Mesenchymal stem cell (in vitro differentiated cells and primary cell): ENCODE data around the gene DNAJC5.

ENCODE experiments used
- DNase-seq: peaks from one replicate; pipeline ENCODE4 v3.0.0-alpha.2; 2013
- H2AFZ ChIP-seq: one replicate; pipeline ENCODE4 v1.6.1; 2013; ENCODE audit warnings: low read depth, mild to moderate bottlenecking, control low read depth, inconsistent platforms, low read length, moderate library complexity
- H2AK5ac ChIP-seq: 2 replicates; pipeline ENCODE4 v1.6.1; 2013; ENCODE audit warnings: low read length, moderate library complexity, mild to moderate bottlenecking, inconsistent platforms; ENCODE audit not compliant: severe bottlenecking
- H2BK120ac ChIP-seq: one replicate; pipeline ENCODE4 v1.6.1; 2013; ENCODE audit warnings: low read depth, mild to moderate bottlenecking, inconsistent platforms, low read length, moderate library complexity
- H2BK12ac ChIP-seq, 2 experiments: one replicate each; pipeline ENCODE4 v1.6.1; 2013; ENCODE audit warnings: inconsistent platforms in 2 of 2, low read length in 2 of 2, mild to moderate bottlenecking in 2 of 2, moderate library complexity in 2 of 2, control low read depth in 1 of 2
- H2BK15ac ChIP-seq: one replicate; pipeline ENCODE4 v1.6.1; 2013; ENCODE audit warnings: mild to moderate bottlenecking, low read depth, inconsistent platforms; ENCODE audit not compliant: poor library complexity, severe bottlenecking
- H2BK5ac ChIP-seq: 2 replicates; pipeline ENCODE4 v1.6.1; 2013; ENCODE audit warnings: low read depth, mild to moderate bottlenecking, low read length, control low read depth, inconsistent platforms; ENCODE audit not compliant: poor library complexity, severe bottlenecking
- H3K14ac ChIP-seq, 2 experiments: one replicate each; pipeline ENCODE4 v1.6.1; 2013; ENCODE audit warnings: inconsistent platforms in 2 of 2, low read length in 2 of 2, control low read depth in 1 of 2, mild to moderate bottlenecking in 1 of 2, moderate library complexity in 1 of 2
- H3K18ac ChIP-seq, 2 experiments: one replicate each; pipeline ENCODE4 v1.6.1; 2013; ENCODE audit warnings: inconsistent platforms in 2 of 2, low read length in 2 of 2, control low read depth in 1 of 2, low read depth in 1 of 2, mild to moderate bottlenecking in 1 of 2
- H3K23ac ChIP-seq, 2 experiments: one replicate each; pipeline ENCODE4 v1.6.1; 2013; ENCODE audit warnings: inconsistent platforms in 2 of 2, low read length in 2 of 2, mild to moderate bottlenecking in 2 of 2, moderate library complexity in 2 of 2, control low read depth in 1 of 2
- H3K27ac ChIP-seq: 2 replicates; pipeline ENCODE4 v1.5.1; 2013; ENCODE audit warnings: mild to moderate bottlenecking, moderate library complexity, low read length, control low read depth, inconsistent platforms; ENCODE audit not compliant: poor library complexity, severe bottlenecking
- H3K27me3 ChIP-seq, 2 experiments: 2 replicates each; pipeline versions ENCODE4 v1.6.1 to v1.7.0; 2013; ENCODE audit warnings: low read length in 2 of 2, mild to moderate bottlenecking in 2 of 2, moderate library complexity in 2 of 2, control low read depth in 1 of 2, inconsistent platforms in 1 of 2; ENCODE audit not compliant: control insufficient read depth in 1 of 2, insufficient read depth in 1 of 2
- H3K36me3 ChIP-seq, 2 experiments: 2 replicates each; pipeline versions ENCODE4 v1.6.1 to v1.7.0; 2013; ENCODE audit warnings: low read length in 2 of 2, control low read depth in 1 of 2, inconsistent platforms in 1 of 2, low read depth in 1 of 2, mild to moderate bottlenecking in 1 of 2; ENCODE audit not compliant: insufficient read depth in 2 of 2, control insufficient read depth in 1 of 2
- H3K4ac ChIP-seq, 2 experiments: one replicate each; pipeline ENCODE4 v1.6.1; 2013; ENCODE audit warnings: inconsistent platforms in 2 of 2, low read length in 2 of 2, mild to moderate bottlenecking in 2 of 2, moderate library complexity in 2 of 2, control low read depth in 1 of 2, low read depth in 1 of 2
- H3K4me1 ChIP-seq: 2 replicates; pipeline ENCODE4 v1.6.1; 2013; ENCODE audit warnings: low read depth, low read length, control low read depth; ENCODE audit not compliant: control insufficient read depth, insufficient read depth
- H3K4me2 ChIP-seq: 2 replicates; pipeline ENCODE4 v1.6.1; 2013; ENCODE audit warnings: low read length, mild to moderate bottlenecking, inconsistent platforms; ENCODE audit not compliant: poor library complexity, severe bottlenecking
- H3K4me3 ChIP-seq, 2 experiments: 2 replicates each; pipeline versions ENCODE4 v1.5.1 to v1.7.0; 2013; ENCODE audit warnings: low read length in 2 of 2, mild to moderate bottlenecking in 2 of 2, control low read depth in 1 of 2, low read depth in 1 of 2; ENCODE audit not compliant: insufficient read depth in 1 of 2
- H3K79me1 ChIP-seq: replicated peaks from 2 replicates; pipeline ENCODE4 v1.6.1; 2013; ENCODE audit warnings: mild to moderate bottlenecking, control low read depth, low read length, inconsistent platforms; ENCODE audit not compliant: poor library complexity, severe bottlenecking
- H3K9ac ChIP-seq: 2 replicates; pipeline ENCODE4 v1.7.0; 2013; ENCODE audit warnings: mild to moderate bottlenecking, low read length, moderate library complexity
- H3K9me3 ChIP-seq: 2 replicates; pipeline ENCODE4 v1.7.0; 2013; ENCODE audit warnings: mild to moderate bottlenecking, low read length; ENCODE audit not compliant: control insufficient read depth
- H4K8ac ChIP-seq: one replicate; pipeline ENCODE4 v1.6.1; 2013; ENCODE audit warnings: inconsistent platforms, mild to moderate bottlenecking, low read length, moderate library complexity
- H4K91ac ChIP-seq: one replicate; pipeline ENCODE4 v1.6.1; 2013; ENCODE audit warnings: mild to moderate bottlenecking, low read length, inconsistent platforms
- WGBS: methylation state at CpG from one replicate; pipeline ENCODE4 v1.1.7; 2013; ENCODE audit warnings: mixed read lengths; 5-methylcytosine and 5-hydroxymethylcytosine counted together

The DNAJC5 gene

DNA sequence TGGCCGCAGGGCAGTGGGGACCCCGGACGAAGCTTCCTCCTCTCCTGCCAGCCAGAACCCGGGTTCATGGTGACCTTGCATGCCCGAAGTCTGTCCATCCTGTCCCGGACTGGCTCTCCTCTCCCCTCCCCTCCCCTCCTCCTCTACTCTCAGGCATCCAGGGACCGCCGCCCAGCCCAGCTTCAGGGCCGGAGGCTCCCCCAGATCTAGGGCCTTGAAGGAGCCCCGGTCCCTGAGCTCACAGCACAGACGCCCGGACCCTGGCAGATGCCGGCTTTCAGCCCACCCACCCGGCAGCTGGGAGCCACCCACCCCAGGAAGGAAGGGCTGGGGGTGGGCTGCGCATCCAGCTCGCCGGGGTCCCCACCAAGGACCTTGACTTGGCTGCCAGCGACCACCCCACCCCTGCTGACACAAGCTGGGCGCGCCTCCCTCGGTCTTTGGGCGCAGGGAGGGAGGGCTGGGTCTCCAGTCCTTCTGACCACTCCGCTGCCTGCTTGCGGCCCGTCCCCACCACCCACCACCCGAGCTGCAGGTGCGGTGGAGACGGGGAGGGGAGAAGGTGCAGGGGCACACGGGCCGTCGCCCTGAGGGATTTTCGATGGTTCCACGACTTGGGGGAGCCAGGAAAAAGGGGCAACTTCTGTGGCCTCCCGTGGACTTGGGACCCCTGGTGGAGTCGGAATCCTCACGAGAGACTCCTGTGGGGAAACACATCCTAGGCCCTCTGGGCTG is 39.4 kb upstream of the DNAJC5 start:
- DNase-seq = no peak
- peak overlapping the region; percentile 97 for H2BK120ac ChIP-seq

DNA sequence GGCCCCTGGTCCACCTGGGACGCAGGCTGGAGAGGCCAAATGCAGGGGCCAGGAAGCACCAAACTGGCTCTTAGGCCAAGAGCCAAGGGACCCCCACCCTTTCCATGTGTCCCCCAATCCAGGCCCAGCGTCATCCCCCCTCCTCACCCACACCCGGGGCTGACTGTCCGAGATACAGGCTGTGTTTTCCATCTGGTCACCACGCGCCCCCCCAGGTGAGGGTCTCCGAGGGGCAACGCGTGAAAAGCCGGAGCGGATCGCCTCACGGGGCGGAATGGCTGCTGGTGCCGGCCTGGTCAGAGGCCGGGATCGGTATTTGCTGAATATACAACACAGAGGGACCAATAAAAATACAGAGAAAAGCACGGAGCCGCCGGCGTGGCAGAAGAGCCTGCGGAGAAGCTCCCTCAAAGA is 38.8 kb upstream of the DNAJC5 start:
- Histone ChIP-seq H3K9me3 (no peaks in the 10 kb centered on the region), H3K27ac (no peak overlapping the region), H2BK120ac (peak overlapping the region; percentile 97)

More for the DNA sequence above, 39.4 kb upstream of the DNAJC5 start:
- peak overlapping the region; percentile 90 to 97 for H3K4ac ChIP-seq
- peaks cover 0 to 48% of the 10 kb centered on the region in 2 experiments for H3K27me3 ChIP-seq
- H2BK12ac ChIP-seq = peak overlapping the region; percentile 80 to 98
- H3K79me1 ChIP-seq = peaks cover 6% of the 10 kb centered on the region
- peak overlapping the region in 1 of 2 experiments; percentile 41 for H3K4me3 ChIP-seq
- peaks cover 59% of the 10 kb centered on the region for H3K4me1 ChIP-seq
- H2BK15ac ChIP-seq = peak overlapping the region; percentile 96
- peak overlapping the region in 1 of 2 experiments; percentile 84 for H3K23ac ChIP-seq
- no peak overlapping the region for H2BK5ac ChIP-seq
- peak overlapping the region; percentile 59 for H2AFZ ChIP-seq
- H3K27ac ChIP-seq = no peak overlapping the region
- WGBS = 50% methylated on average over 36 of the region's 36 CpGs
- H3K9me3 ChIP-seq = no peaks in the 10 kb centered on the region
- H3K9ac ChIP-seq = peak overlapping the region; percentile 32
- H3K36me3 ChIP-seq = peaks cover 0 to 4% of the 10 kb centered on the region in 2 experiments
- H2AK5ac ChIP-seq = no peak overlapping the region
- peak overlapping the region; percentile 100 for H4K91ac ChIP-seq
- H4K8ac ChIP-seq = peak overlapping the region; percentile 97
- peak overlapping the region in 1 of 2 experiments; percentile 92 for H3K14ac ChIP-seq
- no peak overlapping the region for H3K4me2 ChIP-seq
- H3K18ac ChIP-seq = peak overlapping the region; percentile 79 to 99

DNA sequence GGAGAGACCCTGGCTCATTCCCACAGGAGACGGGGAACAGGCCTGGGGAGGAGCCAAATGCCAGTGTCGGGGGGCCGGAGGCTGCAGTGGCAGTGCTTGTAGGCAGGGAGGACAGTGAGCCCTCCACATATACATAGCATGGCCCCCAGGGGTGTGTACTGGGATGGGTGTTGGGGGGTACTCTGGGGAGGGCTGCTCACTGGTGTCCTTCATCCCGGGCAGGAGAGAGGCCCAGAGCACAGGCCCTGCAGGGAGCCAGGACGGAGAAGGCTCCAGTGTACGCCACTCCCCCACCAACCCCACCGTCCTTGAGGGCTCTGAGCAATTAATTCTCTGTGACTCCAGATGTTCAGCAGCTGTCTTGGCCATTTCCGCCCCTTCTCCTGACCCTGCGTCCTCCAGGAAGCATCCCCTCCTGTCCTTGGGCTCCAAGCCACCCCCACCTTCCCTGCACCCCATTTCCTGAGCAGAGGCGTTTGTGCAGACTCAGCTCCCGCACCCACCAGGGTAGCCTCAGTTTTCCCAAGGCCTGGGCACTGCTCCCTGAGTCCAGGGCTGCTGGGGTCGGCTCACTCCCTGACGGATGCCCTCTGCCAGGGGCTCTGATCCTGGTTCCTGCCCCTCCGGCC is 37.0 kb upstream of the DNAJC5 start:
- Histone ChIP-seq H3K4me1 (peaks cover 64% of the 10 kb centered on the region), H3K9ac (peak overlapping the region; percentile 38), H3K4me2 (peak overlapping the region; percentile 13), H3K79me1 (peaks cover 25% of the 10 kb centered on the region), H3K27ac (peak overlapping the region; percentile 69), H3K4ac (peak overlapping the region; percentile 50 to 99), H3K23ac (peak overlapping the region; percentile 79 to 94), H2AFZ (no peak overlapping the region), H3K4me3 (no peak overlapping the region), H2BK5ac (no peak overlapping the region), H2BK12ac (peak overlapping the region; percentile 94 to 99), H4K91ac (peak overlapping the region; percentile 99), H2AK5ac (peak overlapping the region; percentile 77), H2BK120ac (peak overlapping the region; percentile 98), H3K18ac (peak overlapping the region; percentile 97 to 100), H4K8ac (peak overlapping the region; percentile 98), H2BK15ac (peak overlapping the region; percentile 97), H3K27me3 (peaks cover 0 to 39% of the 10 kb centered on the region in 2 experiments), H3K14ac (peak overlapping the region in 1 of 2 experiments; percentile 26), H3K36me3 (peaks cover 16 to 25% of the 10 kb centered on the region in 2 experiments), H3K9me3 (no peaks in the 10 kb centered on the region)
- peak; percentile 76 for DNase-seq
- WGBS = 15% methylated on average over 14 of the region's 14 CpGs

More for the DNA sequence above, 38.8 kb upstream of the DNAJC5 start:
- no peak overlapping the region for H2AFZ ChIP-seq
- H2BK15ac ChIP-seq = peak overlapping the region; percentile 78
- H3K4me1 ChIP-seq = peaks cover 57% of the 10 kb centered on the region
- no peak overlapping the region for H3K4me3 ChIP-seq
- no peak for DNase-seq
- no peak overlapping the region for H3K23ac ChIP-seq
- H3K4ac ChIP-seq = peak overlapping the region; percentile 55 to 97
- no peak overlapping the region for H3K9ac ChIP-seq
- 64% methylated on average over 22 of the region's 22 CpGs for WGBS
- peak overlapping the region; percentile 100 for H4K91ac ChIP-seq
- H2BK5ac ChIP-seq = no peak overlapping the region
- H2BK12ac ChIP-seq = peak overlapping the region; percentile 80 to 98
- no peak overlapping the region for H2AK5ac ChIP-seq
- H3K4me2 ChIP-seq = no peak overlapping the region
- H4K8ac ChIP-seq = peak overlapping the region; percentile 87
- H3K14ac ChIP-seq = peak overlapping the region in 1 of 2 experiments; percentile 44
- peaks cover 10% of the 10 kb centered on the region for H3K79me1 ChIP-seq
- H3K18ac ChIP-seq = peak overlapping the region; percentile 79 to 99
- peaks cover 0 to 42% of the 10 kb centered on the region in 2 experiments for H3K27me3 ChIP-seq
- H3K36me3 ChIP-seq = peaks cover 1 to 8% of the 10 kb centered on the region in 2 experiments
